ENCODE data around the gene GABARAPL1.

The GABARAPL1 gene

GRCh38 chr12:10235761-10236631, 23.3 kb downstream of the GABARAPL1 start:
- DNase-seq = peak; percentile 12

DNA sequence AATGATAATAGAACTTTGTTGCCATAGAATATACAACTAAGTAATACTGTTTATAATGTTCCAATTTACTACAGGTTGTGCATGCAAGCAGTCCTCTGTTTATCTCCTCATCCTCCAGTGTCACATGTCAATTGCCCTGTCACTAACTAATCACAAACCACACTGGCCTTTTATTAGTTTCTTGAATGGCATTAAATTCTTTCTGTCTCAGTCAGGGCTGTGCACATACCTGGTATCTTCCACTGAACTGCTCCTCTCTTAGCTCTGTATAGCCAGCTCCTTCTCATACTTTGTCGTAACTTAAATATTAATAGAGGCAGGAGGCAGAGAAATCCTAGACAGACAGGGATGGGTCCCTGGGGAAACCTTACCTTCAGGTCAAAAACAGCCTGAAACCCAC, 24.0 kb downstream of the GABARAPL1 start:
- no peak for DNase-seq

GRCh38 chr12:10238526-10238925, 25.8 kb downstream of the GABARAPL1 start:
- DNase-seq = no peak

- DNase-seq = no peak
Measured at GRCh38 chr12:10241290-10241689, 28.6 kb downstream of the GABARAPL1 start.

DNA sequence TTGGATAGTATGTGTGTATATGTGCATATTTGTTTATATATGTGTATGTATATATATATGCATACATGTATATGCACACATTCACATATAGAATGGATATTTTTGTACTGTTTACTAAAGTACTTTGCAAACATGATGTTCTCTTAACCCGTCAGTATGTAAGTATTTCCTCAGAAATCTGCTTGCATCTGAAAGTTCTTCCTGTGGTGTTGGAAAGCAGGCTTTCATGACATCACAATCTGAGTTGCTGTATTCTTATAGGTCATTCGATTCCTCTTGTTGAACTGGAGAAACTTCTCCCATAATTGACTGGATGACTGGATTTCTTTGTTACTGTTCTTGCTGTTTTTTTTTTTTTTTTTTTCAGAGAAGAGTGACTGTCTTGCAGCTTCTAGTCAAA, 29.1 kb downstream of the GABARAPL1 start:
- no peak for DNase-seq

DNA sequence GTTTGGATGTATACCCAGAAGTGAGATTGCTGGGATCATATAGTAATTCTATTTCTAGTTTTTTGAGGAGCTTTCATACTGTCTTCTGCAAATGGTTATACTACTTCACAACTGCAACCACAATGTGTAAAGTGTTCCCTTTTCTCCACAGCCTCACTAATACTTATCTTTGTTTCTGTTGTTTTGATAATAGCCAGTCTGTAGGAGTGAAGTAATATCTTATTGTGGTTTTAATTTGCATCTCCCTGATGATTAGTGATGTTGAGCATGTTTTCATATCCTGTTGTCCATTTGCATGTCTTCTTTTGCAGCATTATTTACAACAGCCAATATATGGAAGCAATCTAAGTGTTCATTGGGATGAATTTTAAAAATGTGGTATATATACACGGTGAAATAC, 29.9 kb downstream of the GABARAPL1 start:
- DNase-seq = no peak

DNA sequence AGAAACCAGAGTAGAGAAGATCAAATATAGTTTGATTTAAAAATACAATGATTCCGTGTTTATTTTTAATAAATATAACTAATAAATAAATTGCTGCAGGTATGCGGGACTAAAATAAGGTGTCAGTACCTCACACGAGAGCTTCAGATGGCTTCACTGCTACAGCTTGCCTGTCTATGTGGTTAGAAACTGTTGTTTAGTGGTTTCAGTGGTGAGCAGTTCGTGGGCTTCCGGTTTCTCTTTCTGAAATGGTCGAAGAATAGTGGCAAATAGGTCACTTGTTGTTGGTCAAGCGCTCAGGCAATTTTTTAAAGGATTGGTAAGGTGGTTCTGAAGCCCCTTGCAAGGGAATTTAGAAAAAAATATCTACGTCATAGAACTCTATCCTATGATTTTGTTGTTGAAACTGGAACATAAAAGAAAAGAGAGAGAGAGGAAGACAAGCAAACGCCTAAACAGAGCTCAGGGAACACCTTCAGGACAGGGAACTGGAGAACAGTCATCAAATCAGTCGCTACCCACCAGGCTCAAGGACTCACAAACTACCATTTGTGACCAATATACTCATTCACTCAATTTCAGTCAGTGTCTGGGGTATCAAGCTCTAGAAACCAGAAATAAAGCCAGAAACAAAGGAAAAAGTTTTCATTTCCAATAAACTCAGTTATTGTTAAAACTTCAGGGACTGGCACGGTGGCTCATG, 31.3 kb downstream of the GABARAPL1 start:
- no peak for DNase-seq

GRCh38 chr12:10247436-10248058, 34.9 kb downstream of the GABARAPL1 start:
- no peak for DNase-seq

- DNase-seq = no peak
Measured at GRCh38 chr12:10249690-10250455, 37.2 kb downstream of the GABARAPL1 start.

DNA sequence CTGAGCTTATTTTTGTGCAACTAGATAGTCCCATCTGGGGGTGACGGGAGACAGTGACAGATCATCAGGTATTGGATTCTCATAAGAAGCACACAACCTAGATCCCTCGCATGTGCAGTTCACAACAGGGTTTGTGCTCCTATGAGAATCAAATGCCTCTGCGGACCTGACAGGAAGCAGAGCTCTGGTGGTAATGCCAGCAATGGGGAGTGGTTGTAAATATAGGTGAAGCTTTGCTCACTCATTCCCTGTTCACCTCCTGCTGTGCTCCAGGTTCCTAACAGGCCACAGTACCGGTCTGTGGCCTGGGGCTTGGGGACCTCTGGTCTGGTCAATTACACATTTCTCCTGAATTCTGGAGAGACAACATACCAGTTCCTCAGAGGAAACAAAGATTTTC, 39.0 kb downstream of the GABARAPL1 start:
- DNase-seq = no peak

- no peak for DNase-seq
Measured at GRCh38 chr12:10252201-10252600, 39.5 kb downstream of the GABARAPL1 start.

DNA sequence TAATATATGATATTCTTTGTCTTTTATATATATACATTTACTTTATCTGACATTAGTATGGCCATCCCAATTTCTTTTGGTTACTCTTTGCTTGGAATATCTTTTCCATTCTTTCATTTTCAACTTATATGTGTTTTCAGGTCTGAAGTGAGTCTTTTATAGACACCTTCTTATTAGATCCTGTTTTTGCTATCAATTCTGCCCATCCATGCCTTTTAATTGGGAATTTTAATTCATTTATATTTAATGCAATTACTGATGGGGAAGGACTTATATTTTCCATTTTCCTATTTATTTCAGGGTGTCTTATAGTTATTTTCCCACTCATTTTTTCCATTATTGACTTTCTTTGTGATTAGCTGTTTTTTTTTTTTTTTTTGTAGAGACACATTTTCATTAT, 43.4 kb downstream of the GABARAPL1 start:
- no peak for DNase-seq

DNA sequence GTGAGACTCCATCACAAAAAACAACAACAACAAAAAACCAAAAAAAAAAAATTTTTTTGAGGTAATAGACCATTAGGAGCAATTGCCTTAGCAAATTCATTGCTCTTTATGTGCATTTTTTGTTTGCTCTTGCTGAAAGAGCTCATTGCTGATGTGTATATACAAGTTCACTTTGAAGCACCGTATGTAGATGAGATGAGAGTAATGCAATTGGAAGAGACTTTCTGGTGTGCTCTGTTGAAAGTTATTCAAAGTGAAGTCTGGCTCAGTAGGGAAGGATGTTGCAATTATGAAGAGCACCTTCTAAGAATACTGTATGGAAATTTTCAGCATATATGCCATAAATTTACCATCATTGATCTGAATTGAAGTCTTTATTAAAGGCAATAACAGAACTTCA, 48.2 kb downstream of the GABARAPL1 start:
- DNase-seq = no peak

GRCh38 chr12:10268037-10268436, 55.4 kb downstream of the GABARAPL1 start:
- DNase-seq = no peak

- no peak for DNase-seq
Measured at GRCh38 chr12:10272467-10272866, 59.8 kb downstream of the GABARAPL1 start.

Measured in NCI-H748 treated with DMSO at 0.1 percent for 48 hours (cell line).